ENCODE results near the gene TAC3.
"Not testable (repeated sequence)": the region's sequence is repeated elsewhere in the genome, so short reads cannot be mapped to it uniquely, and the experiment has no call there.

TAC3 gene

DNA sequence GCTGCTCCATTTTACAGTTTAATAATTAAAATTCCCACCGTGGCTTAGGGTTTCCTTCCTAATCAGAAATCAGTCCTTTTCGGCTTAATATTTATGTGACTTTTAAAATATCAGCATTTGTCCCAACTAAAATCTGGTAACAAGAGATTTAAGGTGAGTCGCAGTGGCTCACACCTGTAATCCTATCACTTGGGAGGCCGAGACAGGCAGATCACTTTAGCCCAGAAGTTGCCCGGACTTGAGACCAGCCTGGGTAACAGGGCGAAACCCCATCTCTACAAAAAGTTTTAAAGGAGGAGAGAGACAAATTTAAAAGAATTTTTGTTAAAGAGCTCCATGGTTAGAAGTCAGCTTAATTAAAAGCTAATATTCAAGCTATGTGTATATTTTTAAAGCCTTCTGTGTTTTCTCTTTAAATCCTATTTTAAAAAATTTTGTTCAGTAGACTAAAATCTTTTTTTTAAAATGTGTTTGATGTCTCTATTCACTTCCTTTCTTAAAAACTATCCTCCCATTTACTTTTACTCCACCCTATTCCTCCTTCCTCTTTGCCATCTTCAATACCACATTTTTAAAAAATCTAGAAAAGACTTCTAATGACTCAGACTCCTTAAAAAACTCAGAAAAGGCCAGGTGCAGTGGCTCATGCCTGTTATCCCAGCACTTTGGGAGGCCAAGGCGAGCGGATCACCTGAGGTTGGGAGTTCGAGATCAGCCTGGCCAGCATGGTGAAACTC lies 3.8 kb upstream of the TAC3 start:
- H3K4me3 ChIP-seq (ENCODE audit: low read depth, low read length), result no peak overlapping the region
- TF ChIP-seq MYC (IDR thresholded peaks at IDR 0.05; ENCODE audit: low read depth, low read length) (no peak), POLR2A (IDR thresholded peaks at IDR 0.05; ENCODE audit: extremely low read depth, insufficient read length) (no peak)
- TF ChIP-seq, protein P1, sequence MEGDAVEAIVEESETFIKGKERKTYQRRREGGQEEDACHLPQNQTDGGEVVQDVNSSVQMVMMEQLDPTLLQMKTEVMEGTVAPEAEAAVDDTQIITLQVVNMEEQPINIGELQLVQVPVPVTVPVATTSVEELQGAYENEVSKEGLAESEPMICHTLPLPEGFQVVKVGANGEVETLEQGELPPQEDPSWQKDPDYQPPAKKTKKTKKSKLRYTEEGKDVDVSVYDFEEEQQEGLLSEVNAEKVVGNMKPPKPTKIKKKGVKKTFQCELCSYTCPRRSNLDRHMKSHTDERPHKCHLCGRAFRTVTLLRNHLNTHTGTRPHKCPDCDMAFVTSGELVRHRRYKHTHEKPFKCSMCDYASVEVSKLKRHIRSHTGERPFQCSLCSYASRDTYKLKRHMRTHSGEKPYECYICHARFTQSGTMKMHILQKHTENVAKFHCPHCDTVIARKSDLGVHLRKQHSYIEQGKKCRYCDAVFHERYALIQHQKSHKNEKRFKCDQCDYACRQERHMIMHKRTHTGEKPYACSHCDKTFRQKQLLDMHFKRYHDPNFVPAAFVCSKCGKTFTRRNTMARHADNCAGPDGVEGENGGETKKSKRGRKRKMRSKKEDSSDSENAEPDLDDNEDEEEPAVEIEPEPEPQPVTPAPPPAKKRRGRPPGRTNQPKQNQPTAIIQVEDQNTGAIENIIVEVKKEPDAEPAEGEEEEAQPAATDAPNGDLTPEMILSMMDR (IDR thresholded peaks at IDR 0.05; ENCODE audit: low read depth, low read length), result no peak
- TF ChIP-seq, protein P2, sequence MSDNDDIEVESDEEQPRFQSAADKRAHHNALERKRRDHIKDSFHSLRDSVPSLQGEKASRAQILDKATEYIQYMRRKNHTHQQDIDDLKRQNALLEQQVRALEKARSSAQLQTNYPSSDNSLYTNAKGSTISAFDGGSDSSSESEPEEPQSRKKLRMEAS (IDR thresholded peaks at IDR 0.05; ENCODE audit: low read depth, low read length), result no peak
- DNase-seq (ENCODE audit: low read depth), result no peak

DNA sequence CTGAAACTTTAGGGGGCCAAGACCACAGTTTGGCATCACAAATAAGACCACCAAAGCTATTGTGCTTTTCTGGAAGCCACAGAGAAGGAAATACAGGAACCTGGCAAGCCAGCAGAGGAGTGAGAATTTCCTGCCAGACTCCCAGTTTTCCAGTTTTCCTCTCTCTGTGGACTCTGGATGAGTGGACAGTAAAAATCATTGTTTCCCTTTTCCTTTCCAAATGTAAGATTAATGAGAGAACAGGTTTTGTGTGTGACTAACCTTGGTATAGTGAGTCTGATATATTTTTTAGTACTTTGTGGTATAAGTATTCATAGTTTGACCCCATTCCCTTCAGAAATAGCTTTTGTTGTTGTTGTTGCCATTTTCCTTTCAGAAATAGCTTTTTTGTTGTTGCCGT lies 2.6 kb upstream of the TAC3 start:
- TF ChIP-seq, protein P1 (IDR thresholded peaks at IDR 0.05; ENCODE audit: low read depth, low read length), result no peak
- TF ChIP-seq, protein P2 (IDR thresholded peaks at IDR 0.05; ENCODE audit: low read depth, low read length), result no peak
- TF ChIP-seq POLR2A (IDR thresholded peaks at IDR 0.05; ENCODE audit: extremely low read depth, insufficient read length), result no peak
- no peak for TF ChIP-seq MYC (IDR thresholded peaks at IDR 0.05; ENCODE audit: low read depth, low read length)
- no peak for DNase-seq (ENCODE audit: low read depth)

DNA sequence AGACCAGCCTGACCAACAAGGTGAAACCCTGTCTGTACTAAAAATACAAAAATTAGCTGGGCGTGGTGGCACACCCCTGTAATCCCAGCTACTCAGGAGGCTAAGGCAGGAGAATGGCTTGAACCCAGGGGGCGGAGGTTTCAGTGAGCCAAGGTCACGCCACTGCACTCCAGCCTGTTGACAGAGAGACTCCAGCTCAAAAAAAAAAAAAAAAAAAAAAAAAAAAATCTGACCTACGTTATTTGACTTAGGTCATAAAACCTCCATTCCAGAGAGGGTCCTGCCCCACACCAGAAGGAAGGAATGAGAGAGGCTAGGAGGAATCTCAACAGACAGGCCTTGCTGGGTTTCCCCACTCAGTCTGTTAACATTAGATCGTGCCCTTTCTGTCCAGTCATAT lies 2.0 kb upstream of the TAC3 start:
- not testable (repeated sequence) for DNase-seq (ENCODE audit: low read depth); H3K4me3 ChIP-seq (ENCODE audit: low read depth, low read length)

More for the DNA sequence above, 2.6 kb upstream of the TAC3 start:
- no peak overlapping the region for H3K4me3 ChIP-seq (ENCODE audit: low read depth, low read length)

DNA sequence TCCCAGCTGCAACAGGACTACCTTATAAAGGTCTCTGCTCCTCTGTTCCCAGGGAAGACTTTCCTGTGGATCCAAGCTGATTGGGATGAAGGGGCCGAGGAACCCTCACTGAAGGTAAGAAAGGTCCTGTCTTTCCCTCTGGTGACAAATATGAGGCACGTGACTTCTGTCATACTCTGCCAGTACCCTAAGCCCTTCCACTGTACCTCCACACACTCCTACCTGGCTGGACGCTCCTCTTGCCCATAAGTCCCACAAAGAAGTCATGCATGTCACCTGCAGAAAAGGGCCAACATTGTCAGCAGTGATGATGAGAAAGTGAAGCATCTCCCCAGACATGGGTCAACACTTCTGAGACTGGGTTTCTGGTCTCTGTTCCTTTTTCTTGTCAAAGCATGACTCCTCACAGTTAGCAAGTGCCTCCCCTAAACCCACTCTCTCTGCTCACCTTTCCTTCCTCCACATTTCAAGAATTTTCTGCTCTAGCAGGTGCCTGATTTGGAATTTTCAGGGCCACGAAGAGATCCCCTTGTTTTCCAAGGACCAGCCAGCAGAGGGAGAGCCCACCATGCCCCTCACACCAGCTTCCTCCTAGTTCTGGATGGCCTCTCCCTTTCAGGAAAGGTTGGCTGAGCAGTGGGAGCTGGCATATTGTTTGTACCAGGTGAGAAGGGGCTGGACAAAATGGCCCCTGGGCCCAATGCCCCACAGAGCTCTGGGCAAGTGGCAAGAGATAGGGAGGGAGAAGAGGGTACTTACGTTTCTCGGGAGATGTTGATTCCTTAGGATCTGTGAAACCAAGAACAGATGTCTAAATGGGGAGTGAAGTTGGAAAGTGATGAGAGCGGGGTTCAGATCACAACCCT lies 3.5 kb downstream of the TAC3 start:
- H3K4me3 ChIP-seq (ENCODE audit: low read depth, low read length), result no peak overlapping the region
- no peak for DNase-seq (ENCODE audit: low read depth)
- TF ChIP-seq, protein P2 (IDR thresholded peaks at IDR 0.05; ENCODE audit: low read depth, low read length), result no peak
- TF ChIP-seq POLR2A (IDR thresholded peaks at IDR 0.05; ENCODE audit: extremely low read depth, insufficient read length) (no peak), MYC (IDR thresholded peaks at IDR 0.05; ENCODE audit: low read depth, low read length) (no peak)
- TF ChIP-seq, protein P1 (IDR thresholded peaks at IDR 0.05; ENCODE audit: low read depth, low read length), result peak; percentile 13

DNA sequence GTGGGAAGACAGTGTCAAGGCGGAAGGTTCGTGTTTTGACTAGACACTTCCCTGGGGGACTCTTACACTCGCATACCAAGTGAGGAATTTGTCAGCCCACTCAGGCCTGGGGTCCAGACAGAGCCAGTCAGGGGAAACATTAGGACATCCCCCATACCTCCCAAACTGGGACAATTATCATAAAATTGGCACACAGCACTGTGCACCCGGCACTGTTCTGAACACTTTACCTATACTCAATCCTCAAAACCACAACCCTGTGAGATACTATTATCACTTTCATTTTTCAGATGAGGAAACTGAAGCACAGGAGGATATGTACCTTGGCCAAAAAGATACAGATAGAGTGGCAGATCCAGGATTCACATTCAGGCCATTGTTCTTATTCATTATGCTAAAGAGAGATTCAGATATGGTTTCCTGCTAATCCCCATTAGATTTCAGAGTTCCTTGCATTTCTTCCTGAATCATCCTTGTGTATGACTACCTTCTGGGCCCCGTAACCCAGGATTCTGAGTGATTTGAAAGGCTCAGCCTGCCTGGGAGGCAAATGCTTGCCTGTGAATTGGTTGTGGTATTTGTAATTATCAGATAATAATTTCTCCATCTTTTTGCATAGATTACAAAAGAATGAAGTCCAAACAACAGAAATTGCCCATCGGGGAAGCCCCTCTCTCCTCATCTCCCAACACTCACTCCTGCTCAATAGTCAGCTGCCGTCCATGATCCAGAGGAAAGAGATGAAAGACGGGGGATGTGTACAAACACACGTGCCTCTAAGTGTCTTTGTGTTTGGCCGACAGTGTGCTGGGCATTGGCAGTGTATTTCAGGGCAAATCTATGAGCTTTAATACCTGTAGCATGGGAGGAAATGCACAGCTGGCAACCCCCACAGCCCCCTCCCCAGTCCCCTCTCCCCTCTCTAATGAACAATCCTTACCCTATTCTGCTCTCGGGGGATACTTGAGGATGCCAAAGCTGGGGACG lies 4.6 kb downstream of the TAC3 start:
- DNase-seq (ENCODE audit: low read depth), result no peak
- TF ChIP-seq POLR2A (IDR thresholded peaks at IDR 0.05; ENCODE audit: extremely low read depth, insufficient read length) (no peak), MYC (IDR thresholded peaks at IDR 0.05; ENCODE audit: low read depth, low read length) (no peak)
- TF ChIP-seq, protein P1 (IDR thresholded peaks at IDR 0.05; ENCODE audit: low read depth, low read length), result no peak
- TF ChIP-seq, protein P2 (IDR thresholded peaks at IDR 0.05; ENCODE audit: low read depth, low read length), result no peak
- H3K4me3 ChIP-seq (ENCODE audit: low read depth, low read length), result no peak overlapping the region

Measured in NB4 (cell line).